Measurements from ENCODE around the gene CNTNAP2. TPM values are rescaled to one million over a fixed set of nuclear protein-coding genes. Genes with fewer than 3 reads are reported as not detected.

CNTNAP2 gene
- total and polyA plus RNA-seq, 2 of the 13 experiments (the other 11 are each of a cell fraction or from before 2014, with no cell fraction given) = 0.40 to 0.42 TPM

- 30% methylated on average over 4 of the region's 4 CpGs for WGBS (ENCODE audit: low lambda C conversion rate)
- H3K36me3 ChIP-seq (replicated peaks in 1 of 2; ENCODE audit: control insufficient read depth in 1 of 2, insufficient read depth in 2 of 2, low read length in 2 of 2) = no peaks in the 10 kb centered on the region
- BruUV-seq (replicated peaks) = no TSS peak
- ChIA-PET CTCF (ENCODE audit: low intra/inter-chr PET ratio, low total read pairs) (no interaction called here), POLR2A (no interaction called here)
- H3K79me2 ChIP-seq (ENCODE audit: insufficient read depth, low read length) = no peaks in the 10 kb centered on the region
- intact Hi-C loops (cut with micrococcal nuclease; ENCODE audit: unreplicated experiment) (no loop called here), in situ Hi-C loops (cut with HindIII; ENCODE audit: extremely low pct_ligation_motif_present, low pct_unique_long_range_greater_than_20kb) (no loop called here)
- H2AFZ ChIP-seq (ENCODE audit: low read length) = no peak overlapping the region
- H4K20me1 ChIP-seq (ENCODE audit: insufficient read depth, low read length) = no peaks in the 10 kb centered on the region
- no peak for ATAC-seq
- H3K4me2 ChIP-seq (ENCODE audit: low read depth, low read length) = no peak overlapping the region
- H3K4me1 ChIP-seq (ENCODE audit: insufficient read depth, low read length) = no peaks in the 10 kb centered on the region
- no peak overlapping the region for H3K9ac ChIP-seq (ENCODE audit: insufficient read depth, low read depth, low read length)
- no peak overlapping the region for H3K27ac ChIP-seq (ENCODE audit: extremely low read length, insufficient read depth, low read length)
- DNase-seq (ENCODE audit: low spot score) = no peak
- no peaks in the 10 kb centered on the region for H3K27me3 ChIP-seq (ENCODE audit: control insufficient read depth in 1 of 2, insufficient read depth in 2 of 2, low read length in 2 of 2)
- no peak overlapping the region for H3K4me3 ChIP-seq (replicated peaks in 1 of 3; ENCODE audit: insufficient read depth in 1 of 3, low read depth in 2 of 3, low read length in 3 of 3)
- peaks cover 23% of the 10 kb centered on the region; the same call in 1 of the 2 replicates for H3K9me3 ChIP-seq (ENCODE audit: low read length)
- FAIRE-seq = no peak
- no peak for TF ChIP-seq TFDP2 (CRISPR knock-in tag; IDR thresholded peaks at IDR 0.05)
- no peak for TF ChIP-seq FOXP1 (IDR thresholded peaks at IDR 0.05)
- no peak for TF ChIP-seq FOXP1 (CRISPR knock-in tag; IDR thresholded peaks at IDR 0.05)
- no peak for TF ChIP-seq ZNF326 (CRISPR knock-in tag; IDR thresholded peaks at IDR 0.05; ENCODE audit: borderline replicate concordance)
- TF ChIP-seq HNRNPK (IDR thresholded peaks at IDR 0.05; ENCODE audit: low read depth, low read length, poor library complexity, severe bottlenecking) = no peak
- TF ChIP-seq CHD2 (IDR thresholded peaks at IDR 0.05; ENCODE audit: low read depth, low read length) = no peak
- TF ChIP-seq ZNF724P (CRISPR knock-in tag; IDR thresholded peaks at IDR 0.05; ENCODE audit: borderline replicate concordance) = no peak
- TF ChIP-seq ZNF30 (CRISPR knock-in tag; IDR thresholded peaks at IDR 0.05) = no peak
- TF ChIP-seq AHR (CRISPR knock-in tag; IDR thresholded peaks at IDR 0.05) = no peak
- no peak for TF ChIP-seq MEF2D (CRISPR knock-in tag; IDR thresholded peaks at IDR 0.05)
- no peak for TF ChIP-seq MAFF (IDR thresholded peaks at IDR 0.05; ENCODE audit: low read depth, low read length)
- no peak for TF ChIP-seq ZNF605 (CRISPR knock-in tag; IDR thresholded peaks at IDR 0.05)
Observed at GRCh38 chr7:147513451-147513850, 1396.8 kb downstream of the CNTNAP2 start.
